Heart right ventricle (tissue), 16 donors: ENCODE data around the gene AIM2. TPM values are rescaled to one million over a fixed set of nuclear protein-coding genes. Genes with fewer than 3 reads are reported as not detected.
"Not testable (repeated sequence)": the region's sequence is repeated elsewhere in the genome, so short reads cannot be mapped to it uniquely, and the experiment has no call there.

Source experiments
- ATAC-seq, 8 donors: fragments of 200-7000 bp; cut with Tn5 transposase; one replicate each; pipeline ENCODE4 v1.9.1; 2020; ENCODE audit warnings: mild to moderate bottlenecking in 8 of 8, moderate library complexity in 8 of 8, moderate number of reproducible peaks in 1 of 8
- DNase-seq, 2 donors: peaks; one replicate each; pipeline ENCODE4 v3.0.0-alpha.2; 2020
- H3K27ac ChIP-seq, 10 donors: fragments of 200-600 bp; sonication (generic) in 2 of 10; one replicate each; pipeline versions ENCODE4 v1.5.0 to v1.8.0; 2020 to 2022; ENCODE audit warnings: mild to moderate bottlenecking in 3 of 10
- H3K27me3 ChIP-seq, 7 donors: fragments of 200-600 bp; one replicate each; pipeline ENCODE4 v1.8.0; 2021 to 2022; ENCODE audit warnings: mild to moderate bottlenecking in 2 of 7
- H3K36me3 ChIP-seq, 9 donors: fragments of 200-600 bp; sonication (generic) in 1 of 9; one replicate each; pipeline versions ENCODE4 v1.5.0 to v1.8.0; 2020 to 2022; ENCODE audit warnings: mild to moderate bottlenecking in 2 of 9
- H3K4me1 ChIP-seq, 9 donors: fragments of 200-600 bp; sonication (generic) in 1 of 9; one replicate each; pipeline versions ENCODE4 v1.5.0 to v1.8.0; 2020 to 2022; ENCODE audit warnings: mild to moderate bottlenecking in 4 of 9
- H3K4me3 ChIP-seq, 10 donors: fragments of 200-600 bp; sonication (generic) in 2 of 10; one replicate each; pipeline versions ENCODE4 v1.5.0 to v1.8.0; 2020 to 2022; ENCODE audit warnings: mild to moderate bottlenecking in 7 of 10, moderate library complexity in 2 of 10
- H3K9me3 ChIP-seq, 11 donors: fragments of 200-600 bp in 10 of 11; sonication (generic) in 2 of 11; one replicate each; pipeline versions ENCODE4 v1.5.0 to v1.8.0; 2013 to 2022; ENCODE audit warnings: mild to moderate bottlenecking in 2 of 11, control low read depth in 1 of 11, moderate library complexity in 1 of 11
- WGBS, 2 donors: extraction: QIAGEN DNeasy Blood & Tissue Kit; methylation state at CpG; one replicate each; pipeline ENCODE4 v1.1.7; 2013; ENCODE audit warnings: inconsistent platforms in 1 of 2; 5-methylcytosine and 5-hydroxymethylcytosine counted together
- intact Hi-C, 10 donors: fragments of 100-400 bp; cut with DNase I; formaldehyde crosslinking; loops; one replicate each; pipeline versions ENCODE4 v1.11.1 to v1.14.2; 2022
- polyA plus RNA-seq, 2 donors: library from polyadenylated mRNA; stranded (reverse); fragments of 200-250 nt; gene quantifications; one replicate each; pipeline ENCODE4 v1.2.3, GENCODE V29; 2013
- total RNA-seq, 10 donors: library from RNA; stranded (reverse); fragmentation: NEBNext Ultra II Directional in 3 of 10; extraction: Animal tissue kit (Norgen Biotek cat#: 25700) in 3 of 10; gene quantifications; one replicate each; pipeline versions ENCODE4 v1.2.1 to v1.2.4, GENCODE V29; 2021 to 2023
- TF ChIP-seq, protein P1 (sequence below), 9 donors: fragments of 200-600 bp; sonication (generic) in 2 of 9; IDR thresholded peaks; one replicate each; pipeline versions ENCODE4 v1.5.0 to v1.8.0; 2021 to 2022; ENCODE audit warnings: antibody characterized with exemption in 9 of 9, mild to moderate bottlenecking in 5 of 9, moderate library complexity in 1 of 9
- donor health status: Arrhythmogenic right ventricular cardiomyopathy.
- donor health status: ischemic (EF 13 %, LVEDD 7.1; RV severe dilation, severe dysfunction).
- donor health status: healthy with polysubstance abuse.
- donor health status: DM: no; HTN: yes; CAD: no.
- donor health status: DM: no; HTN: no; CAD: no.
- donor health status: ischemic (EF 25% LVEDD 6.9; RV normal size, moderate dysfunction).
- donor health status: ischemic (EF 25% LVEDD 5.7; RV mildly dilated, moderate dysfunction).
- donor health status: healthy.
- donor health status: DM: yes; HTN: yes; CAD: no.
- donor health status: Ischemic cardiomyopathy.
- donor health status: ischemic (EF 35%, LVEDD 5.7; RV mildly dilated, moderate dysfunction).
- donor health status: nonischemic (EF 11% LVEDD 7.7; RV severe dilation, severe dysfunction).
- donor health status: DM: yes; HTN: yes; CAD: no.
- donor health status: PGD.
- donor health status: ischemic (EF 29% LVEDD 5.4; RV normal size, mild dysfunction).
- donor health status: nonischemic (EF 23%, LVEDD 6.1; RV moderate dilation, normal function).

Gene AIM2
- total and polyA plus RNA-seq, 12 donors: 0.03 to 1.8 (median 0.56) TPM; not detected in 6

DNA sequence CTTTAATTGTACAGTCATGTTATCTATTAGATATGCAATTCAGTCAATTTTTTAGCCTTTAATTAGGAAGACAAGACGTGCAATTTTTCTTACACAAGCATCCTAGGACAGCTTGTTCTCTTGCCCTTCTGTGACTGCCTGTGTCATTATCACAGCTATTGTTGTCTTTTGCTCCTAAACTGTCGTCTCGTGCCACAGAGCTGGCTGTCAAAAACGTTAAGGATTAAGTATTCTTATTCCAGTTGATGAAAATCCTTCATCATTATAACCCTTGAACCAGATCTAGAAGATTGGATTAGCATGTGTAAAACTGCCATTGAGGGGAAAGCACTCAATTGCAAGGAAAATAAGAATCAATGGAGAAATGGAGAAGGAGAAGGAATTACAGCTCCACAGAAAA, 43.8 kb upstream of the AIM2 start:
- DNase-seq (no peak), ATAC-seq (no peak)
- Histone ChIP-seq H3K27ac (no peak overlapping the region), H3K4me3 (no peak overlapping the region), H3K9me3 (no peaks in the 10 kb centered on the region), H3K4me1 (no peaks in the 10 kb centered on the region), H3K36me3 (no peaks in the 10 kb centered on the region), H3K27me3 (peaks cover 0 to 9% (median 0%) of the 10 kb centered on the region in 7 donors)
- WGBS, 2 donors: 56 to 65% methylated on average over 4 of the region's 4 CpGs
- TF ChIP-seq, protein P1, sequence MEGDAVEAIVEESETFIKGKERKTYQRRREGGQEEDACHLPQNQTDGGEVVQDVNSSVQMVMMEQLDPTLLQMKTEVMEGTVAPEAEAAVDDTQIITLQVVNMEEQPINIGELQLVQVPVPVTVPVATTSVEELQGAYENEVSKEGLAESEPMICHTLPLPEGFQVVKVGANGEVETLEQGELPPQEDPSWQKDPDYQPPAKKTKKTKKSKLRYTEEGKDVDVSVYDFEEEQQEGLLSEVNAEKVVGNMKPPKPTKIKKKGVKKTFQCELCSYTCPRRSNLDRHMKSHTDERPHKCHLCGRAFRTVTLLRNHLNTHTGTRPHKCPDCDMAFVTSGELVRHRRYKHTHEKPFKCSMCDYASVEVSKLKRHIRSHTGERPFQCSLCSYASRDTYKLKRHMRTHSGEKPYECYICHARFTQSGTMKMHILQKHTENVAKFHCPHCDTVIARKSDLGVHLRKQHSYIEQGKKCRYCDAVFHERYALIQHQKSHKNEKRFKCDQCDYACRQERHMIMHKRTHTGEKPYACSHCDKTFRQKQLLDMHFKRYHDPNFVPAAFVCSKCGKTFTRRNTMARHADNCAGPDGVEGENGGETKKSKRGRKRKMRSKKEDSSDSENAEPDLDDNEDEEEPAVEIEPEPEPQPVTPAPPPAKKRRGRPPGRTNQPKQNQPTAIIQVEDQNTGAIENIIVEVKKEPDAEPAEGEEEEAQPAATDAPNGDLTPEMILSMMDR (IDR thresholded peaks at IDR 0.05): no peak
- intact Hi-C loops: no loop called here

DNA sequence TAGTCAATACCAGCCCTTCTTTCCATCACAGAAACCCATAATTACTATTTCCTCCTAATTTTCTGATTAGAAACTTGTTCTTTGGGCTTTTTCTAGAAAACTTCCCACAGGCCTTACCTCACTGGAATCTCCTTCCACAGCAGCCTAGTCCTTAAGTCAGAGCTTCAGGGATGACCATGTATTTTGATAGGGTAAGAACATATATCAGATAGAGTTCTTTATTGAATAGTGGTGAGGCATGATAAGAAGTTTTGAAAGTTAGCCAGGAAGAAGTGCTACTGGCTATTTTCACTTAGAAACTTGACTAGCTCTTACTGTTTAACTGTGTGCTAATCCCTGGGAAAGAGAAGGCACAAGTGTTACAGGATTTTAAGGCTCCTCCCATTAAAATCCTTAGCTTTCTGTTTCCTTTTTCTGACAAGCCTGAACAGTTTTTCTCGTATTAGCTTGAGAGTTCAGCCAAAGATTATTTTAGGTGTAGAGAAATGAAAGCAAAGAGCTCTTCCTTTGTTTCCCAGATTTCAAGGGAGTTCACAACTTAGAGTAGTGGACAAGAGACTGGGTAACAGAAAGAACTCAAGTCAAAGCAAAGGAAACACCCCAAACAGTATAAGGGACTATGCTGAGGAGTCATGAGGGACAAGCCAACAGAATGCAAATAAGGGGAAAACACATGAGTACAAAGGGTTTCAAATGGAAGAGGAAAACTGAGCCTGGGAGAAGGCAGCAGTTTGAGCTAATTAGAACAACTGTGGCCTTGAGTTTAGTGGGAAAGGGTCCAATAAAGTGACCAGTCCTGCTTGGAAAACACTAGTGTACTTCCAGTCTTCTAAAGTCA, 37.2 kb upstream of the AIM2 start:
- no peaks in the 10 kb centered on the region for H3K36me3 ChIP-seq
- TF ChIP-seq, protein P1 (IDR thresholded peaks at IDR 0.05): no peak
- intact Hi-C loops: no loop called here
- no peak overlapping the region for H3K4me3 ChIP-seq
- no peak for ATAC-seq
- peak overlapping the region in 3 of 10 donors; percentile 22 to 71 (median 26) for H3K27ac ChIP-seq
- no peak for DNase-seq
- WGBS, 2 donors: 22 to 38% methylated on average over 1 of the region's 1 CpG
- H3K27me3 ChIP-seq: no peaks in the 10 kb centered on the region
- H3K9me3 ChIP-seq: peaks cover 0 to 4% (median 0%) of the 10 kb centered on the region in 11 donors
- peaks cover 0 to 9% (median 0%) of the 10 kb centered on the region in 9 donors for H3K4me1 ChIP-seq

DNA sequence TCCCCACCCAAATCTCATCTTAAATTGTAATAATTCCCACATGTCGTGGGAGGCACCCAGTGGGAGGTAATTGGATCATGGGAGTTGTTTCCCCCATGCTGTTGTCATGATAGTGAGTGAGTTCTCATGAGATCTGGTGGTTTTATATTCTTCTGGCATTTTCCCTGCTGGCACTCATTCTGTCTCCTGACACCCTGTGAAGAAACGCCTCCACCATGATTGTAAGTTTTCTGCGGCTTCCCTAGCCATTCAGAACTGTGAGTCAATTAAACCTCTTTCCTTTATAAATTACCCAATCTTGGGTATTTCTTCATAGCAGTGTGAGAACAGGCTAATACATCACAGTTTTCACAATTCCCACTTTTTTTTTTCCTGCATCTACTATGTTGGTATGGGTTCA, 26.5 kb upstream of the AIM2 start:
- H3K27ac ChIP-seq, DNase-seq, ATAC-seq, H3K4me3 ChIP-seq, H3K36me3 ChIP-seq, H3K4me1 ChIP-seq, intact Hi-C loops, H3K9me3 ChIP-seq: not testable (repeated sequence)
- WGBS, 2 donors: 72 to 88% methylated on average over 3 of the region's 3 CpGs
- H3K27me3 ChIP-seq: peaks cover 0 to 23% (median 0%) of the 10 kb centered on the region in 7 donors

DNA sequence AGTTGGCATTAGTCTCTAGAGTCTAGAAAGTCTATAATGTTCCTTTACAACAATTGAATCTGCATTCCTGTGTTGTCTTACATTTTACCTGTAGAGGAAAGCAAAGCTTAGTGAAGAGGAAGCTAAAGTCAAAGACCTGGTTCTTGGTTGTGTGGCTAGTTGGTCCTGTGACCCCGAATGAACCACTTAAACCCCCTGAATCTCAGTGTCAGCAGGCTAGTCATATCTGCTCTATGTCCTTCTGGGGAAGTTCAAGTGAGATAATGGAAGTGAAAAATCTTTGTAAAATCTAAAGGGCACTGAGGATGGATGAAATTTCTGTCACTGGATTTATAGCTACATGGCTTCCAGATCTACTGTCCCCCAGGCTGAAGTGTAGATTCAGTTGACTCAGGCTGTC, 24.0 kb upstream of the AIM2 start:
- H3K27ac ChIP-seq: no peak overlapping the region
- peaks cover 0 to 14% (median 0%) of the 10 kb centered on the region in 7 donors for H3K27me3 ChIP-seq
- 76 to 77% methylated on average over 1 of the region's 1 CpG for WGBS, 2 donors
- intact Hi-C loops: no loop called here
- H3K36me3 ChIP-seq: no peaks in the 10 kb centered on the region
- H3K9me3 ChIP-seq: no peaks in the 10 kb centered on the region
- H3K4me3 ChIP-seq: no peak overlapping the region
- DNase-seq (no peak), ATAC-seq (no peak)
- peaks cover 0 to 5% (median 0%) of the 10 kb centered on the region in 9 donors for H3K4me1 ChIP-seq
- TF ChIP-seq, protein P1 (IDR thresholded peaks at IDR 0.05): no peak

DNA sequence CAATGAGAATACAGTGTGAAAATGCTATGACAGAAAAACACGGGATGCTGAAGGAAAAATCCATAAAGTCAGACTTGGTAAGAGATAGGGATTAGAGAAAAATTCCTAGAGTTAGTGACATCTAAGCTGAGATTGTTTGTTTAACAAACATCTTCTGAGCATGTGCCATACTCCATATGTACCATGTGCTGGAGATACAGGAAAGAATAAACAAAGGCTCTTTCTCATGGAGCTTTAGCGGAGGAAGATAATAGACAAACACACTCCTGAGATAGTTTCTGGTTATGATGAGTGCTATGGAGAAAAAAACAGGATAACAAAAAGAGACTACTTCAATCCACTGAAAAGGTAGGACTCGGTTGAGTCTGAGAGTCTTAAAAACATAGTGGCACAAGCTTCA, 22.0 kb upstream of the AIM2 start:
- ATAC-seq (no peak), DNase-seq (no peak)
- TF ChIP-seq, protein P1 (IDR thresholded peaks at IDR 0.05): no peak
- no peak overlapping the region for H3K27ac ChIP-seq
- H3K4me3 ChIP-seq: no peak overlapping the region
- peaks cover 0 to 8% (median 0%) of the 10 kb centered on the region in 7 donors for H3K27me3 ChIP-seq
- peaks cover 0 to 5% (median 0%) of the 10 kb centered on the region in 9 donors for H3K4me1 ChIP-seq
- H3K36me3 ChIP-seq: no peaks in the 10 kb centered on the region
- H3K9me3 ChIP-seq: no peaks in the 10 kb centered on the region
- intact Hi-C loops: no loop called here
- 70 to 72% methylated on average over 3 of the region's 3 CpGs for WGBS, 2 donors
